GM12875 (cell line): ENCODE data around the gene HS2ST1.
A peak's percentile ranks its signal among the peaks of the same experiment; 100 is the strongest.
"Not testable (repeated sequence)": the region's sequence is repeated elsewhere in the genome, so short reads cannot be mapped to it uniquely, and the experiment has no call there.

Experiments used
- H3K4me3 ChIP-seq: one replicate; pipeline ENCODE4 v1.5.1; 2011; ENCODE audit warnings: low read depth, low read length, control low read depth
- TF ChIP-seq, protein P1 (sequence below): IDR thresholded peaks from 2 replicates; pipeline ENCODE4 v1.5.1; 2011; ENCODE audit warnings: low read depth, mild to moderate bottlenecking, control low read depth, inconsistent platforms, low read length, moderate library complexity, borderline replicate concordance; ENCODE audit not compliant: insufficient read depth

HS2ST1 gene

DNA sequence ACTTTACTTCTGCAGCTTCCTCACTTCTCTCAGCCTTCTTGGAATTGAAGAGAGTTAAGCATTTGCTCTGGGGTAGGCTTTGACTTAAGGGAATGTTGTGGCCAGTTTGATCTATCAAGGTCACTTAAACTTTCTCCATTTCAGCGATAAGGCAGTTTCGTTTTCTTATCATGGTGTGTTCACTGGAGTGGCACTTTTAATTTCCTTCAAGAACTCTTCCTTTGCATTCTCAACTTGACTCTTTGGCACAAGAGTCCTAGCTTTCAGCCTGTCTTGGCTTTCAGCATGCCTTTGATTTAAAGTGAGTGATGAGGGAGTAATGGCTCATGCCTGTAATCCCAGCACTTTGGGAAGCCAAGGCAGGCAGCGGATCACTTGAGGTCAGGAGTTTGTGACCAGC is 38.7 kb downstream of the HS2ST1 start:
- no peak overlapping the region for H3K4me3 ChIP-seq
- TF ChIP-seq, protein P1, sequence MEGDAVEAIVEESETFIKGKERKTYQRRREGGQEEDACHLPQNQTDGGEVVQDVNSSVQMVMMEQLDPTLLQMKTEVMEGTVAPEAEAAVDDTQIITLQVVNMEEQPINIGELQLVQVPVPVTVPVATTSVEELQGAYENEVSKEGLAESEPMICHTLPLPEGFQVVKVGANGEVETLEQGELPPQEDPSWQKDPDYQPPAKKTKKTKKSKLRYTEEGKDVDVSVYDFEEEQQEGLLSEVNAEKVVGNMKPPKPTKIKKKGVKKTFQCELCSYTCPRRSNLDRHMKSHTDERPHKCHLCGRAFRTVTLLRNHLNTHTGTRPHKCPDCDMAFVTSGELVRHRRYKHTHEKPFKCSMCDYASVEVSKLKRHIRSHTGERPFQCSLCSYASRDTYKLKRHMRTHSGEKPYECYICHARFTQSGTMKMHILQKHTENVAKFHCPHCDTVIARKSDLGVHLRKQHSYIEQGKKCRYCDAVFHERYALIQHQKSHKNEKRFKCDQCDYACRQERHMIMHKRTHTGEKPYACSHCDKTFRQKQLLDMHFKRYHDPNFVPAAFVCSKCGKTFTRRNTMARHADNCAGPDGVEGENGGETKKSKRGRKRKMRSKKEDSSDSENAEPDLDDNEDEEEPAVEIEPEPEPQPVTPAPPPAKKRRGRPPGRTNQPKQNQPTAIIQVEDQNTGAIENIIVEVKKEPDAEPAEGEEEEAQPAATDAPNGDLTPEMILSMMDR = no peak

DNA sequence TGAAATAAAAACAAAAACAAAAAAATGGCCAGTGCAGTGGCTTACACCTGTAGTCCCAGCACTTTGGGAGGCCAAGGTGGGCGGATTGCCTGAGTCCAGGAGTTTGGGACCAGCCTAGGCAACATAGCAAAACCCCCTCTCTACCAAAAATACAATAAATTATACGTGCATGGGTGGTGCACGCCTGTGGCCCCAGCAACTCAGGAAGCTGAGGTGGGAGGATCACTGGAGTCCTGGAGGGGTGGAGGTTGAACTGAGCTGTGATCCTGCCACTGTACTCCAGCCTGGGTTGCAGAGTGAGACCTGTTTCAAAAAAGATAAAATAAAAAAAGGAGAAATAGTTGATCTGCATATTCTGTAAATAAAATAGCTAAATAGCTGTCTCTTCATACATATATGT is 41.2 kb downstream of the HS2ST1 start:
- H3K4me3 ChIP-seq = no peak overlapping the region
- TF ChIP-seq, protein P1 = no peak

DNA sequence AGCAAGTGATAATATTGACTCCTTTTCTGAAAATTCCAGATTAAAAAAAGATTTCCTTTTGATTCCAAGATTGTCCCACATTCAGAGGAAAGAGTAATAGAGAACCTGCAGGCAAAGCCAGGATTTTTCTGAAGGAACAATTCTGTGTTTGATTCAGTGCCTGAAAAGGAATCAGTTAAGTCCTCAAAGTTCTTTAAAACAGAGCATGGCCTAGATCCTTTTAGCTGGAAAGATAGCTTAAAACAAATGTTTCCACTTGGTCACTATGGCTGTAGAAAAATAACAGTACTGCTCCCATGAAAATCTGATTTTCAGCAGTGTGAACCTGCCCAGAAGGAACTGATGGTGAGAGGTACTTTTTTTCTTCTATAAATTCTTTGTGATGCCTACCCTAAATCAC is 41.8 kb downstream of the HS2ST1 start:
- TF ChIP-seq, protein P1 = no peak
- H3K4me3 ChIP-seq = no peak overlapping the region

DNA sequence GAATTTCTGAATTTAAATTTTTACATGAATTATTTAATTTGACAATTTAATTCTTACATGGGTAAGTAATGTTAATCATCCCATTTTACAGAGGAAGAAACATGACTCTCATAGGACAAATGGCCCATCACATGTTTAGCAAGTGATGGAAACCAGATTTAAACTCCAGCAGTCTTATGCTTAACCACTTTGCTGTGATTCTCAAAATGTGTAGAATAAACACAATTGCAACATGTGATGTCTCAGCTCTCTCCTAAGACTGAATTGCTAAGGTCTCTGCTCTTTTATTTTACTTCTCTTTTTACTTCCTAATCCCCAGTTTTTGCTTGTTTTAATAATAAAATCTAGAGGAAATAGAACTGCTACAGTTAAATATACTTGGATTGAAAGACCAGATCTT is 42.8 kb downstream of the HS2ST1 start:
- H3K4me3 ChIP-seq = no peak overlapping the region
- TF ChIP-seq, protein P1 = no peak

DNA sequence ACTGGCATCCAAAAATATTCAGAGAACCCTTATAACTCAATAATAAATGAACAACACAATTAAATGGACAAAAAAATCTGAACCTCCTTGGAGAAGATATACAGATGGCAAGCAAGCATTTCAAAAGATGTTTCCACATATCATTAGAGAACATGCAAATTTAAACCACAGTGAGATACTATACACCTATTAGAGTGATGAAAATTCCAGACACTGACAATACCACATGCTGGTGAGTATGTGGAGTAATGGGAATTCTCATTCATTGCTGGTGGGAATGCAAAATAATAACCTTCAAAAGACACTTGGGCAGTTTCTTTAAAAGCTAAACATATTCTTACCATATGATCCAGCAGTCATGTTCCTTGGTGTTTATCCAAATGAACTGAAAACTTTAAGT is 46.1 kb downstream of the HS2ST1 start:
- TF ChIP-seq, protein P1 = no peak
- H3K4me3 ChIP-seq = no peak overlapping the region

DNA sequence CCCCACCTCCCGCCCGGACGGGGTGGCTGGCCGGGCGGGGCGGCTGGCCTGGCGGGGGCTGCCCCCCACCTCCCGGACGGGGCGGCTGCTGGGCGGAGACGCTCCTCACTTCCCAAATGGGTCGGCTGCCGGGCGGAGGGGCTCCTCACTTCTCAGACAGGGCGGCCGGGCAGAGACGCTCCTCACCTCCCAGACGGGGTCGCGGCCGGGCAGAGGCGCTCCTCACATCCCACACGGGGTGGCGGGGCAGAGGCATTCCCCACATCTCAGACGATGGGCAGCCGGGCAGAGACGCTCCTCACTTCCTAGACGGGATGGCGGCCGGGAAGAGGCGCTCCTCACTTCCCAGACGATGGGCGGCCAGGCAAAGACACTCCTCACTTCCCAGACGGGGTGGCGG is 49.4 kb downstream of the HS2ST1 start:
- not testable (repeated sequence) for H3K4me3 ChIP-seq

DNA sequence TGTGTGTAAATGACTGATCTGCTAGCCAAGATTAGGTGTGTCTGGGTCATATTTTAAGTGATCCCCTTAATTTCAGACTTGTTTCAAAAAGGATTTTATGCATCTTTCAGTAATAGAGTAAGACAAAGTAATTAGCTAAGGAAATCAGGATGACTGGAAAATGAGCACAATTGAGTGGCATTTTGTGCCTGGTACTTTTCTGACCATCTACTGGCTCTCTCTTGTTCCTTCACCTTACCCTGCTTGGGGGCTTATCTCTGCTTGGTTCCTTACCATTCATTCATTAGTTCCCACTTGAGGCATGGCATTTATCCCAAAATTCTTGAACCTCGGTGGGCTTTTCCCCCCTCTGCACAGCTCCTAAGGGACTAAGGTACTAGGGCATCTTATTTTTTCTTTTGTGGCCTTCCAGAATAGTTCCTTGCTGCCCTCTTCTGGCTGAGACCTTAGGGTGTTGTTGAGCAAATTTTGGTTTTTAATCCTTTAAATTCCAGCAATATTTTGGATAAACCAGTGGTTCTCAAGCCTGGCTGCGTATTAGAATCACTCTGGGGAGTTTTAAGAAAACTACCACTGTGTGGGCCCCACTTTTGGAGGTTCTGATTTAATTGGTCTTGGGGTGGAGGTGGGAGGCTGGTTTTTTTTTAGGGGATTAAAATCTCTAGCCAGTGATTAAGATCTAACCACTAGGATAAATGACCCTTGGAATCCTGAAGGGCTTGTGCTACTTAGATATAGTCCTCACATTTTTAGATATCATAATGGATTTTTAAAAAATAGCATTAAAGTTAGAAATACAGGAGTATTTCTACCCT is 50.8 kb downstream of the HS2ST1 start:
- TF ChIP-seq, protein P1 = peak; percentile 34; the same call in 1 of the 2 replicates
- H3K4me3 ChIP-seq = no peak overlapping the region
